ENCODE measurements around the gene RRAGD. TPM values are rescaled to one million over a fixed set of nuclear protein-coding genes. Genes with fewer than 3 reads are reported as not detected.

The RRAGD gene
- polyA plus RNA-seq, 10 donors: 45.7 to 125 (median 99.9) TPM

- DNase-seq: peak in 2 of 3 donors; percentile 15 to 45
Measured at GRCh38 chr6:89350281-89350966, 61.6 kb downstream of the RRAGD start.

- DNase-seq: no peak
Measured at GRCh38 chr6:89348372-89348771, 63.7 kb downstream of the RRAGD start.

GRCh38 chr6:89347825-89348224 lies 64.2 kb downstream of the RRAGD start:
- DNase-seq: no peak

GRCh38 chr6:89346433-89346832 lies 65.6 kb downstream of the RRAGD start:
- no peak for DNase-seq

GRCh38 chr6:89339565-89339964 lies 72.5 kb downstream of the RRAGD start:
- no peak for DNase-seq

GRCh38 chr6:89335164-89335563 lies 76.9 kb downstream of the RRAGD start:
- no peak for DNase-seq

- no peak for DNase-seq
Measured at GRCh38 chr6:89330910-89331309, 81.2 kb downstream of the RRAGD start.

- no peak for DNase-seq
Measured at GRCh38 chr6:89328976-89329375, 83.1 kb downstream of the RRAGD start.

GRCh38 chr6:89324304-89324703 lies 87.8 kb downstream of the RRAGD start:
- no peak for DNase-seq

- peak in 1 of 3 donors; percentile 9 for DNase-seq
Measured at GRCh38 chr6:89323511-89323971, 88.5 kb downstream of the RRAGD start.

- DNase-seq: no peak
Measured at GRCh38 chr6:89321131-89321970, 90.7 kb downstream of the RRAGD start.

GRCh38 chr6:89320012-89320559 lies 92.0 kb downstream of the RRAGD start:
- DNase-seq: no peak

- no peak for DNase-seq
Measured at GRCh38 chr6:89317067-89317466, 95.0 kb downstream of the RRAGD start.

- DNase-seq: no peak
Measured at GRCh38 chr6:89315249-89315885, 96.7 kb downstream of the RRAGD start, which contains the start of gene GABRR2. Gene GABRR2 (minus strand): TSS chr6:89315299. CDS start chr6:89315165, 134 bp downstream.

GRCh38 chr6:89314692-89315091 lies 97.4 kb downstream of the RRAGD start:
- DNase-seq: no peak

Other genes starting within 250 kb of the RRAGD start
- 1 to 10 TPM in 5 of 10 donors, under 1 TPM in 5; 0.24 to 1.6 (median 1.0) TPM for gene GABRR1, start 194.9 kb downstream of the RRAGD start, polyA plus RNA-seq (ENCODE audit: insufficient read length in 10 of 10)
- 1 to 10 TPM in 7 of 10 donors, under 1 TPM in 3; 0.41 to 3.2 (median 1.4) TPM for gene GABRR2, start 97.0 kb downstream of the RRAGD start, polyA plus RNA-seq (ENCODE audit: insufficient read length in 10 of 10)
- 10 to 100 TPM; 37.6 to 49.0 (median 42.8) TPM for gene UBE2J1, start 59.6 kb downstream of the RRAGD start, polyA plus RNA-seq (ENCODE audit: insufficient read length in 10 of 10)
- 10 to 100 TPM in 4 of 10 donors, 1 to 10 TPM in 6; 5.6 to 14.1 (median 8.4) TPM for gene ANKRD6, start 20.9 kb upstream of the RRAGD start, polyA plus RNA-seq (ENCODE audit: insufficient read length in 10 of 10)
- gene LYRM2, start 226.5 kb upstream of the RRAGD start, polyA plus RNA-seq (ENCODE audit: insufficient read length in 10 of 10): 10 to 100 TPM; 21.7 to 35.8 (median 27.7) TPM

Measured in muscle of back (tissue), 11 donors.